Fibroblast of pulmonary artery (primary cell): ENCODE data around the gene APOD.

Experiments
- DNase-seq: peaks from one replicate; pipeline ENCODE4 v3.0.0-alpha.2; 2010; ENCODE audit warnings: low read depth
- H3K4me3 ChIP-seq: replicated peaks from 2 replicates; pipeline ENCODE4 v1.5.1; 2011; ENCODE audit warnings: low read depth, mild to moderate bottlenecking, control low read depth, low read length, moderate library complexity
- TF ChIP-seq, protein P1 (sequence below): IDR thresholded peaks from 2 replicates; pipeline ENCODE4 v1.5.1; 2011; ENCODE audit warnings: mild to moderate bottlenecking, control low read depth, low read length, inconsistent platforms; ENCODE audit errors: missing control alignments

The APOD gene

GRCh38 chr3:195540027-195540426, 43.7 kb downstream of the APOD start:
- TF ChIP-seq, protein P1, sequence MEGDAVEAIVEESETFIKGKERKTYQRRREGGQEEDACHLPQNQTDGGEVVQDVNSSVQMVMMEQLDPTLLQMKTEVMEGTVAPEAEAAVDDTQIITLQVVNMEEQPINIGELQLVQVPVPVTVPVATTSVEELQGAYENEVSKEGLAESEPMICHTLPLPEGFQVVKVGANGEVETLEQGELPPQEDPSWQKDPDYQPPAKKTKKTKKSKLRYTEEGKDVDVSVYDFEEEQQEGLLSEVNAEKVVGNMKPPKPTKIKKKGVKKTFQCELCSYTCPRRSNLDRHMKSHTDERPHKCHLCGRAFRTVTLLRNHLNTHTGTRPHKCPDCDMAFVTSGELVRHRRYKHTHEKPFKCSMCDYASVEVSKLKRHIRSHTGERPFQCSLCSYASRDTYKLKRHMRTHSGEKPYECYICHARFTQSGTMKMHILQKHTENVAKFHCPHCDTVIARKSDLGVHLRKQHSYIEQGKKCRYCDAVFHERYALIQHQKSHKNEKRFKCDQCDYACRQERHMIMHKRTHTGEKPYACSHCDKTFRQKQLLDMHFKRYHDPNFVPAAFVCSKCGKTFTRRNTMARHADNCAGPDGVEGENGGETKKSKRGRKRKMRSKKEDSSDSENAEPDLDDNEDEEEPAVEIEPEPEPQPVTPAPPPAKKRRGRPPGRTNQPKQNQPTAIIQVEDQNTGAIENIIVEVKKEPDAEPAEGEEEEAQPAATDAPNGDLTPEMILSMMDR: no peak
- no peak overlapping the region for H3K4me3 ChIP-seq
- DNase-seq: no peak

- no peak for DNase-seq
- TF ChIP-seq, protein P1: no peak
- no peak overlapping the region for H3K4me3 ChIP-seq
Observed at GRCh38 chr3:195539479-195539878, 44.3 kb downstream of the APOD start.

DNA sequence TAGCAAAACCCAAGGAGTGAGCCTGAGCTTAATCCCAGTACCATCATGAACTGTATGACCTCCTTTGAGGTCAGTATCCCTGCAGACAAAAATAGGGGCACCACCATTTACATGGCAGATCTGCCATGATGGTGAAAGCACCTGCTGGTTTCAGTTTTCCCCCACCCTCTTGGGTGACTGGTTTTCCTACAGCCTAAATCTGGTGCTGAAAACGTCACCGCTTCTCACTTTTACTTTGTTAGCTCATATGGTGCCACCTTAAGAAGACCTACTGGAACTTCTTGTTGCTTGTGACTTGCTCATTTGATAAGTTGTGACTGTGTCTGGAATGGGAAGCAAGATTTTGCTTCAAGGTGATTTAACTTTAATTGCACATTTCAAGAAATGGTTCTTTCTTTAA, 45.7 kb downstream of the APOD start:
- no peak overlapping the region for H3K4me3 ChIP-seq
- TF ChIP-seq, protein P1: no peak
- no peak for DNase-seq

DNA sequence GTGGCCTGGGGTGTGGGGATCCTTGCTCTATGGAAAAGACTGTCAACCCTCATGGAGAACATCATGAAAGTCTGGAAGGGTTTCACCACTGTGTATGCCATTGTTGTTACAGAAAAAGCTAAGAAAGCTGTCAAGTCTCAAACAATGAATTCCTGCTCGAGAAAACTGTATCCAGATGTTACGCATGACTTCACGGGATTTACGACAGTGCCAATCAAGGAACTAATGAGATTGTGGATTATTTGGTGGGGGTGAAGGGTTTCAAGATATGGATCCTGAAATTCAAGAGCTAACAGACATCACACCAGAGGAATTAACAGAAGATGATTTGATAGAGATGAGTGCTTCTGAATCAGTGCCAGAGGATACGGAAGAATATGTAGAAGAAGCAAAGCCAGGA, 48.4 kb downstream of the APOD start:
- TF ChIP-seq, protein P1: no peak
- no peak overlapping the region for H3K4me3 ChIP-seq
- DNase-seq: no peak

GRCh38 chr3:195532834-195533233, 50.9 kb downstream of the APOD start:
- no peak overlapping the region for H3K4me3 ChIP-seq
- TF ChIP-seq, protein P1: no peak
- DNase-seq: no peak

DNA sequence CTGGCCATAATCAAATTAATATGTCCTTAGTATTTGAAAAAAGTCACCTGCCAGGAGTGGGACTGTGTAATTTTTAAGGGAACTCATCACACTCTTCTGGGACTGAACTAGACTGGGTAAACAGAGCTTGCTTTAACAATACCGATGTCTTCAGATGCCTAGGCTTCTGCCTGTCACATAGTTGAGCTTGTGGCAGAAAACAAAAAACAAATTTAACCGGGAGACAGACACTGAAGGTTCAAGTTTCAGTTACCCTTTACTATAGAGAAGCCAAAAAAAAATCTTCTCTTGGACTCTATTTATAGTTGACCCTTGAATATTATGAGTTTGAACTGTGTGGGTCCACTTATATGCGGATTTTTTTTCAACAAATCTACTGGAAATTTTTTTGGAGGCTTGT, 51.4 kb downstream of the APOD start:
- H3K4me3 ChIP-seq: no peak overlapping the region
- TF ChIP-seq, protein P1: no peak
- no peak for DNase-seq

DNA sequence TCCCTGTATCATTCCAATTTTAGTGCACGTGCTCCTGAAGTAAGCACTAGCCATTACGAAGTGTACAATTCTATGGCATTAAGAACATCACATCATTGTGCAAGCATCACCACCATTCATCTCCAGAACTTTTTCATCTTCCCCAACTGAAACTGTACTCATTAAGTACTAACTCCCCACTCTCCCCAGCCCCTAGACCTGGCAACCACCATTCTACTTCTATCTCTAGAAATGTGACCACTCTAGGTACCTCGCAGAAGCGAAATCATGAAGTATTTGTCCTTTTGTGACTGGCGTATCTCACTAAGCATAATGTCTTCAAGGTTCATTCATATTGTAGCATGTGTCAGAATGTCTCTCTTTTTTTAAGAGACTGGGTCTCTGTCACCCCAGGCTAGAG, 52.1 kb downstream of the APOD start:
- DNase-seq: no peak
- TF ChIP-seq, protein P1: no peak
- H3K4me3 ChIP-seq: no peak overlapping the region
